ENCODE data around the gene MED22.

DNA sequence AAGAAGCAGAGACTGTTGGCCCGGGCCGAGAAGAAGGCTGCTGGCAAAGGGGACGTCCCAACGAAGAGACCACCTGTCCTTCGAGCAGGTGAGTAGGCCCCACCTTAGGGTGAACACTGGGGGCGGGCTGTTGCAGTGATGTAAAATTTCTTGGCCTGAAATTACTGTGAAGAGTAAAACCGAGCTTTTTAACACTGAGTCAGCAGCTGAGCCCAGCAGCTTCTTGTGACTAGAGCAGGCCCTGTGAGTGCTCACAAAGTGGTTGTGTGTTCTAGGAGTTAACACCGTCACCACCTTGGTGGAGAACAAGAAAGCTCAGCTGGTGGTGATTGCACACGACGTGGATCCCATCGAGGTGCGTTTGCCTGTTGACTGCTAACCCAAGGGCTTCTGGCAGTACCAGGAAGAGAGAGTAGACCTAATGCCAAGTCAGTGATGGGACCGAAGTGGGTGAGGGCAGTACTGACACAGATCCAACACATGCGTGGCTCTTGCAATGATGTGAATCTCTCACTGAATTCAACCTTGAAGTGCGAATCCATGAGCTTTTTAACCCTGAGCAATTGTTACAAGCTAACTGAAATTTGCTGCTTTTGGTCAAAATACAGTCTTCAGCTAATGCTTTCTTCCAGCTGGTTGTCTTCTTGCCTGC lies 2.2 kb upstream of the MED22 start:
- TF ChIP-seq, protein P1, sequence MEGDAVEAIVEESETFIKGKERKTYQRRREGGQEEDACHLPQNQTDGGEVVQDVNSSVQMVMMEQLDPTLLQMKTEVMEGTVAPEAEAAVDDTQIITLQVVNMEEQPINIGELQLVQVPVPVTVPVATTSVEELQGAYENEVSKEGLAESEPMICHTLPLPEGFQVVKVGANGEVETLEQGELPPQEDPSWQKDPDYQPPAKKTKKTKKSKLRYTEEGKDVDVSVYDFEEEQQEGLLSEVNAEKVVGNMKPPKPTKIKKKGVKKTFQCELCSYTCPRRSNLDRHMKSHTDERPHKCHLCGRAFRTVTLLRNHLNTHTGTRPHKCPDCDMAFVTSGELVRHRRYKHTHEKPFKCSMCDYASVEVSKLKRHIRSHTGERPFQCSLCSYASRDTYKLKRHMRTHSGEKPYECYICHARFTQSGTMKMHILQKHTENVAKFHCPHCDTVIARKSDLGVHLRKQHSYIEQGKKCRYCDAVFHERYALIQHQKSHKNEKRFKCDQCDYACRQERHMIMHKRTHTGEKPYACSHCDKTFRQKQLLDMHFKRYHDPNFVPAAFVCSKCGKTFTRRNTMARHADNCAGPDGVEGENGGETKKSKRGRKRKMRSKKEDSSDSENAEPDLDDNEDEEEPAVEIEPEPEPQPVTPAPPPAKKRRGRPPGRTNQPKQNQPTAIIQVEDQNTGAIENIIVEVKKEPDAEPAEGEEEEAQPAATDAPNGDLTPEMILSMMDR (IDR thresholded peaks at IDR 0.05; ENCODE audit: poor library complexity) = no peak
- no peak for TF ChIP-seq EZH2 (IDR thresholded peaks at IDR 0.05; ENCODE audit: borderline replicate concordance)
- no peak for TF ChIP-seq EZH2phosphoT487 (IDR thresholded peaks at IDR 0.05; ENCODE audit: low read depth, severe bottlenecking, unreplicated experiment)
